ENCODE results near the gene WWOX. TPM values are rescaled to one million over a fixed set of nuclear protein-coding genes. Genes with fewer than 3 reads are reported as not detected.

The WWOX gene
- total RNA-seq, 4 donors from 2014 or later, result 21.4 to 55.6 (median 33.2) TPM

- no peak for DNase-seq (ENCODE audit: low spot score)
- ATAC-seq (ENCODE audit: low FRiP score), result no peak
- TF ChIP-seq CTCF (IDR thresholded peaks at IDR 0.05), result no peak
These were observed 534.1 kb downstream of the WWOX start for GRCh38 chr16:78633551-78633950.

GRCh38 chr16:78635807-78636206, 536.4 kb downstream of the WWOX start:
- TF ChIP-seq CTCF (IDR thresholded peaks at IDR 0.05), result no peak
- DNase-seq (ENCODE audit: low spot score) (no peak), ATAC-seq (ENCODE audit: low FRiP score) (no peak)

- no peak for ATAC-seq (ENCODE audit: low FRiP score)
- no peak for TF ChIP-seq CTCF (IDR thresholded peaks at IDR 0.05)
- no peak for DNase-seq (ENCODE audit: low spot score)
These were observed 538.9 kb downstream of the WWOX start for GRCh38 chr16:78638371-78638770.

- ATAC-seq (ENCODE audit: low FRiP score), result no peak
- DNase-seq (ENCODE audit: low spot score), result no peak
- TF ChIP-seq CTCF (IDR thresholded peaks at IDR 0.05), result no peak
These were observed 540.3 kb downstream of the WWOX start for GRCh38 chr16:78639775-78640174.

GRCh38 chr16:78640886-78641285, 541.4 kb downstream of the WWOX start:
- TF ChIP-seq CTCF (IDR thresholded peaks at IDR 0.05), result no peak
- DNase-seq (ENCODE audit: low spot score) (no peak), ATAC-seq (ENCODE audit: low FRiP score) (no peak)

GRCh38 chr16:78641433-78641832, 542.0 kb downstream of the WWOX start:
- DNase-seq (ENCODE audit: low spot score) (no peak), ATAC-seq (ENCODE audit: low FRiP score) (no peak)
- TF ChIP-seq CTCF (IDR thresholded peaks at IDR 0.05), result no peak

- TF ChIP-seq CTCF (IDR thresholded peaks at IDR 0.05), result no peak
- ATAC-seq (ENCODE audit: low FRiP score), result no peak
- DNase-seq (ENCODE audit: low spot score), result no peak
These were observed 543.3 kb downstream of the WWOX start for GRCh38 chr16:78642621-78643285.
